ENCODE results near the gene GTF2F2. TPM values are rescaled to one million over a fixed set of nuclear protein-coding genes. Genes with fewer than 3 reads are reported as not detected.

The GTF2F2 gene
- total RNA-seq, 1 experiment from 2014 or later = 21.7 TPM

- intact Hi-C loops (cut with micrococcal nuclease; ENCODE audit: unreplicated experiment) = no loop called here
- Histone ChIP-seq H3K4me1 (ENCODE audit: control insufficient read depth, insufficient read depth, low read length) (no peaks in the 10 kb centered on the region), H3K36me3 (ENCODE audit: control insufficient read depth, insufficient read depth, low read length) (no peaks in the 10 kb centered on the region; the same call in 1 of the 2 replicates), H3K27me3 (ENCODE audit: control insufficient read depth, insufficient read depth, low read length) (no peaks in the 10 kb centered on the region), H3K4me3 (ENCODE audit: low read depth in 2 of 2, low read length in 2 of 2) (no peak overlapping the region), H3K27ac (ENCODE audit: low read length) (no peak overlapping the region), H3K9me3 (ENCODE audit: control insufficient read depth, insufficient read depth, low read depth, low read length) (no peaks in the 10 kb centered on the region)
- in situ Hi-C loops (cut with HindIII; ENCODE audit: low pct_unique_long_range_greater_than_20kb, low sequenced_read_pairs) = no loop called here
- TF ChIP-seq TCF7L2 (IDR thresholded peaks at IDR 0.05; ENCODE audit: low read depth, low read length) (no peak), SIN3A (IDR thresholded peaks at IDR 0.05; ENCODE audit: borderline replicate concordance, insufficient read depth, low read depth, low read length) (no peak), POLR2AphosphoS5 (IDR thresholded peaks at IDR 0.05; ENCODE audit: low read depth, low read length) (no peak), CTCF (IDR thresholded peaks at IDR 0.05) (no peak)
- TF ChIP-seq, protein P1, sequence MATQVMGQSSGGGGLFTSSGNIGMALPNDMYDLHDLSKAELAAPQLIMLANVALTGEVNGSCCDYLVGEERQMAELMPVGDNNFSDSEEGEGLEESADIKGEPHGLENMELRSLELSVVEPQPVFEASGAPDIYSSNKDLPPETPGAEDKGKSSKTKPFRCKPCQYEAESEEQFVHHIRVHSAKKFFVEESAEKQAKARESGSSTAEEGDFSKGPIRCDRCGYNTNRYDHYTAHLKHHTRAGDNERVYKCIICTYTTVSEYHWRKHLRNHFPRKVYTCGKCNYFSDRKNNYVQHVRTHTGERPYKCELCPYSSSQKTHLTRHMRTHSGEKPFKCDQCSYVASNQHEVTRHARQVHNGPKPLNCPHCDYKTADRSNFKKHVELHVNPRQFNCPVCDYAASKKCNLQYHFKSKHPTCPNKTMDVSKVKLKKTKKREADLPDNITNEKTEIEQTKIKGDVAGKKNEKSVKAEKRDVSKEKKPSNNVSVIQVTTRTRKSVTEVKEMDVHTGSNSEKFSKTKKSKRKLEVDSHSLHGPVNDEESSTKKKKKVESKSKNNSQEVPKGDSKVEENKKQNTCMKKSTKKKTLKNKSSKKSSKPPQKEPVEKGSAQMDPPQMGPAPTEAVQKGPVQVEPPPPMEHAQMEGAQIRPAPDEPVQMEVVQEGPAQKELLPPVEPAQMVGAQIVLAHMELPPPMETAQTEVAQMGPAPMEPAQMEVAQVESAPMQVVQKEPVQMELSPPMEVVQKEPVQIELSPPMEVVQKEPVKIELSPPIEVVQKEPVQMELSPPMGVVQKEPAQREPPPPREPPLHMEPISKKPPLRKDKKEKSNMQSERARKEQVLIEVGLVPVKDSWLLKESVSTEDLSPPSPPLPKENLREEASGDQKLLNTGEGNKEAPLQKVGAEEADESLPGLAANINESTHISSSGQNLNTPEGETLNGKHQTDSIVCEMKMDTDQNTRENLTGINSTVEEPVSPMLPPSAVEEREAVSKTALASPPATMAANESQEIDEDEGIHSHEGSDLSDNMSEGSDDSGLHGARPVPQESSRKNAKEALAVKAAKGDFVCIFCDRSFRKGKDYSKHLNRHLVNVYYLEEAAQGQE (IDR thresholded peaks at IDR 0.05; ENCODE audit: insufficient read depth in 1 of 2, low read depth in 2 of 2, low read length in 1 of 2) = no peak
- BruUV-seq (replicated peaks) = no TSS peak
- POLR2A ChIA-PET = no interaction called here
- DNase-seq (ENCODE audit: low read depth, low spot score) = no peak
- ATAC-seq = no peak
- CTCF ChIA-PET = no interaction called here
Measured at GRCh38 chr13:45257638-45258333, 137.5 kb downstream of the GTF2F2 start.

DNA sequence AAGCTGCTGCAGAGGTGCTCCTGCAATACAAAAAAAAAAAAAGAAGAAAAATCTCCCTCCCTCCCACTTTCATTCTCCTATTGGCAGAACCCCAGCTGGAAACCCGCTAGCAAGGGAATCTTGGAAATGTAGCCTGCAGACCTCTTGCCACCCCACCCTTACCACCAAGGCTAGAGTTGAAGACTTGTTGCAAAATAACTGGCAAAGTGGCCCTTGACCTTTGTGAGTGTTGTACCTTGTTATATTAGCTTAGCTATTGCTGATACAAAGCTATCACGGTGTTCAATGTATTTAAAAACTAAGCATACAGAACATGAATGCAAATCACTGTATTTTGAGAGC lies 138.0 kb downstream of the GTF2F2 start:
- Histone ChIP-seq H3K4me1 (ENCODE audit: control insufficient read depth, insufficient read depth, low read length) (no peaks in the 10 kb centered on the region), H3K27me3 (ENCODE audit: control insufficient read depth, insufficient read depth, low read length) (no peaks in the 10 kb centered on the region), H3K27ac (ENCODE audit: low read length) (no peak overlapping the region), H3K36me3 (ENCODE audit: control insufficient read depth, insufficient read depth, low read length) (no peaks in the 10 kb centered on the region; the same call in 1 of the 2 replicates), H3K4me3 (ENCODE audit: low read depth in 2 of 2, low read length in 2 of 2) (no peak overlapping the region), H3K9me3 (ENCODE audit: control insufficient read depth, insufficient read depth, low read depth, low read length) (no peaks in the 10 kb centered on the region)
- TF ChIP-seq SIN3A (IDR thresholded peaks at IDR 0.05; ENCODE audit: borderline replicate concordance, insufficient read depth, low read depth, low read length) (no peak), POLR2AphosphoS5 (IDR thresholded peaks at IDR 0.05; ENCODE audit: low read depth, low read length) (no peak), TCF7L2 (IDR thresholded peaks at IDR 0.05; ENCODE audit: low read depth, low read length) (no peak), CTCF (IDR thresholded peaks at IDR 0.05) (no peak)
- TF ChIP-seq, protein P1 (IDR thresholded peaks at IDR 0.05; ENCODE audit: insufficient read depth in 1 of 2, low read depth in 2 of 2, low read length in 1 of 2) = no peak
- no TSS peak for BruUV-seq (replicated peaks)
- POLR2A ChIA-PET = no interaction called here
- intact Hi-C loops (cut with micrococcal nuclease; ENCODE audit: unreplicated experiment) = no loop called here
- DNase-seq (ENCODE audit: low read depth, low spot score) = no peak
- CTCF ChIA-PET = no interaction called here
- ATAC-seq = no peak
- in situ Hi-C loops (cut with HindIII; ENCODE audit: low pct_unique_long_range_greater_than_20kb, low sequenced_read_pairs) = no loop called here

Measured in Panc1 (cell line).